Activated gamma-delta T cell (primary cell): ENCODE data around the gene POU6F2.
"Not testable (repeated sequence)": the region's sequence is repeated elsewhere in the genome, so short reads cannot be mapped to it uniquely, and the experiment has no call there.

Experiments used
- DNase-seq: peaks from one replicate; lab custom pipeline; 2025; lab: John Stamatoyannopoulos, UW

Gene POU6F2

GRCh38 chr7:39355664-39356063 lies 378.0 kb downstream of the POU6F2 start:
- no peak for DNase-seq

GRCh38 chr7:39356172-39356925 lies 378.6 kb downstream of the POU6F2 start:
- DNase-seq: no peak

GRCh38 chr7:39357648-39358047 lies 379.9 kb downstream of the POU6F2 start:
- no peak for DNase-seq

GRCh38 chr7:39360038-39360437 lies 382.3 kb downstream of the POU6F2 start:
- no peak for DNase-seq

GRCh38 chr7:39360766-39361165 lies 383.1 kb downstream of the POU6F2 start:
- DNase-seq: no peak

DNA sequence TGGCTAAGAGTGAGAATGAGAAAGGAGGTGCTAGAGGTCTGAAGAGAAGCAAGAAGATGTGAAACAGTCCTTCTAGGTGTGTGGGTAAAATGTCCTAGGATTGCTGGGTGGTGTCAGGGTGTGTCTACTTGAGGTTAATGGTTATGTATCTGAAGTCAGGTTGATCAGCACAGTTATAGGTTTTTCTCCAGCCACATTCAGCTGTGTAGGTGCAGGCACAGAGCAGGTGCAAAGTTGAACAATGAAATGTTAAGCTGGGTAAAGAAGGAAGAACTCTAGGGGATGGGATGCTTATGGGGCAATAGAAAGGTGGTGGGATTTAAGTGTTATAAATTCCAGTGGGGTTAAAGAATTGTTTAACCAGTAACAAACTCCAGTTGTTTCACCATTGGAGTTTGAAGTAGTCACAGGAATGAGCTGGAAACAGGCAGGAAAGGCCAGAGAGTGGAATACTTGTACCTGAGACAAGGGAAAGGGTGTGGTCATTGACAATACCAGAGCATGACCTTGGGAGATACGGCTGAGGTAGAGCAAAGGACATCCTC lies 388.1 kb downstream of the POU6F2 start:
- no peak for DNase-seq

DNA sequence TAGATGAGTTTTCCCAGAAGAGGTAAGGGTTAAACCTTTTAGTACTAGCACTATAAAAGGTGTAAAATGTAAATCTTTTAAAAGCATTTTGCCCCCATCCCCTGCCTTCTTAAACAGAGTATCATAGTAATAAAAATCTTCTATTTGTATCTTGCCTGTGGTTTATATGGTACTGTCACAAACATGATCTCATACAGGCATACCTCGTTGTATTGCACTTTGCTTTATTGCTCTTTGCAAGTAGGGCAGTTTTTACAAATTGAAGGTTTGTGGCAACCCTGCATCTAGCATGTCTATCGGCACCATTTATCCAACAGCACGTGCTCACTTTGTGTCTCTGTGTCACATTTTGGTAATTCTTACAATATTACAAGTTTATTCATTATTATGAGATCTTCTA lies 389.7 kb downstream of the POU6F2 start:
- no peak for DNase-seq

DNA sequence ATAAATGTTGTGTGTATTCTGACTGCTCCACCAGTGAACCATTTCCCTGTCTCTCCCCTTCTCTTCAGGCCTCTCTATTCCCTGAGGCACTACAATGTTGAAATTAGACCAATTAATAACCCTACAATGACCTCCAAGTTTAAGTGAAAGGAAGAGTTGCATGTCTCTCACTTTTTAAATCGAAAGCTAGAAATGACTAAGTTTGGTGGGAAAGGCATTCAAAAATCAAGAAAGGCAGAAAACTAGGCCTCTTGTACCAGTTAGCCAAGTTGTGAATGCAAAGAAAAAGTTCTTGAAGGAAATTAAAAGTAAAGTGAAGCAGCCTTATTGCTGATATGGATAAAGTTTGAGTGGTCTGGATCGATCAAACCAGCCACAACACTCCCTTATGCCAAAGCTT lies 390.2 kb downstream of the POU6F2 start:
- no peak for DNase-seq

DNA sequence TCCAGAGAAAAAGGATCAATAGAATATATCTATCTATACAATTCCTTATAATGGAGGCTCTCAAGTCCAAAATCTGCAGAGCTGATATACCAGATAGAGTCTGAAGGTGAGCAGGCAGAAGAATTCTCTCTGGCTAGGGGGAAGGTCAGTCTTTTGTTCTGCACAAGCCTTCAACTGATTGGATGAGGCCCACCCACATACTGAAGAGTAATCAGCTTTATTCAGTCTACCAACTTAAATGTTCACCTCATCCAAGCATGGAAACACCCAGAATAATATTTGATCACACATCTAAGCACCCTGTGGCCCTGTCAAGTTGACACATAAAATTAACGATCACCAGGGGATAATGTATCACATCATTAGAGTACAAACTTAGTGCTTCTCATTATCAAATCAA lies 394.7 kb downstream of the POU6F2 start:
- DNase-seq: no peak

DNA sequence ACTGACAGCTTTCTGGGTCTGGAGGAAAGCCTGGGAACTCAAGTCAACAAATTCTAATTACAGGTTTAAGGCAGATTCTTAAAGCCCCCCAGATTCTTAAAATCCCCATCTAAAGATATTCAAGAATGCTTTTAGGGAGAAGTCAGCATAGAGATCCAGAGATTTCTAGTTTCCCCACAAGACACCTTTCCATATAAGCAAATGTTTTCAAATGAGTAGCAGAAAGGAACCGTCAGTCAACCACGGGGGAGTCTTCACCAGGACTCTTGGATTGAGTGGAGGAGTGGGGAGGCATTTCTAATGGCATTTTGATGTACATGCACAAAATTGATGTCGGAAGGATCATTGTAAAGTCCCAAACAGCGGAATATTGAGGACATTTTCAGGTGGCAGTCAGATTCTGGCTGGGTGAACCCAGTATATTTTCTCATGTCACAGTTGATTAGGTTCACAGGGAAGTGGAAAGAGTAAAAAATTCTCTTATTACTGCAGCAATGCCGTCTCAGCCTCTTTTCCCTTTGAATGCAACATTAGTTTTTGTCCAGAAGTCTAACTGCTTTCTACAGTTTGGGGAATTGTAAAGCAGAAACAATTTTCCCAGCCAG lies 396.8 kb downstream of the POU6F2 start:
- DNase-seq: no peak

DNA sequence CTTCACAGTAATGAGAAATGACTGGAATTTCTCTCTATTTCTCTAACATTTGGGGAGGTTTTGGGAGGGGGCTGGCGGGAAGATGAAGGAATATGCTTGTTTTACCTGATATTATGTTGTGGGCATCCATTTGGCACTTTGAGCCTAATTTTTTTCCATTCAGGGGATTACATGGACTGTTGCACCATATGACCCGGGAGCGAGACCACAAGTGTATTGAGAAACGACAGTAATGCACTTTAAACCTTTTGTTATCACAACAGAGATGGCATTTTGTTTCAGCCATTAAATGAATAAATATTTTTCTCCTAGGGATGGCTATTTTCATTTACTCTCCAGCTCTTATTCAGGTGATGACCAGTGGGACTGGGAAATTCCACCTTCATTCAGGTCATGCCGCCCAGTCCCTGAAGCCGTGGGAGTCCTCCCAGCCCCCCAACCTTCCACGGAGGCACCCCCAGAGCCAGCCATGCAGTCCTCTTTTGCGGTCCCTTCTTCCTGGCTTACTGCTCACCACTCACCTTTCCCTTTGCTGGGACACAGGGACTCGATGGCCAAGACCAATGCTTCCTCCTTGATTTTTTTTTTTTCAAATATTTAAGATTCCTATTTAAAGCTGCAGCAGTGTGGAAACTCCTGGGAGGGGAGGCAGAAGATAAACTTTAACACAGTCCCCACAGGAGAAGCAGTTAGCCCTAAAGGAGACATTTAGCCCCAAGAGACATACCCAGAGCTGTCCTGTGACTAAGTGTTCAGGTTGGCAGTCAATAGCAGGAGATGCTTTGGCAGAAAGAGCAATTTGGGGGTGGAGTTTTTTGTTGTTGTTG lies 397.6 kb downstream of the POU6F2 start:
- DNase-seq: no peak

DNA sequence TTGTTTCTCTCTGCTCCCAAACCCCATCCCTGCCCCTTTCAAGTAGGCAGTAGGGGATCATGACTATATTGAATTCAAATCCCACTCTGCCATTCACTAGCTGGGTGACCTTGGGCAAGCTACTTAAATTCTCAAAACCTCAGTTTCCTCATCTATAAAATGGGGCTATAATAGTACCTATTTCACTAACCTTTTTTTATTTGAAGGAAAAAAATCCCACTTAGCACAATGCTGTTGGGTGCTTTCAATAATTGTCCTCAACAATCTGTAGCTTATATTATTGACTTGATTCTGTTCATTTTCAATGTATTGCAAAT lies 398.1 kb downstream of the POU6F2 start:
- DNase-seq: no peak

GRCh38 chr7:39376881-39377280 lies 399.2 kb downstream of the POU6F2 start:
- DNase-seq: not testable (repeated sequence)

GRCh38 chr7:39379416-39379815 lies 401.7 kb downstream of the POU6F2 start:
- no peak for DNase-seq

DNA sequence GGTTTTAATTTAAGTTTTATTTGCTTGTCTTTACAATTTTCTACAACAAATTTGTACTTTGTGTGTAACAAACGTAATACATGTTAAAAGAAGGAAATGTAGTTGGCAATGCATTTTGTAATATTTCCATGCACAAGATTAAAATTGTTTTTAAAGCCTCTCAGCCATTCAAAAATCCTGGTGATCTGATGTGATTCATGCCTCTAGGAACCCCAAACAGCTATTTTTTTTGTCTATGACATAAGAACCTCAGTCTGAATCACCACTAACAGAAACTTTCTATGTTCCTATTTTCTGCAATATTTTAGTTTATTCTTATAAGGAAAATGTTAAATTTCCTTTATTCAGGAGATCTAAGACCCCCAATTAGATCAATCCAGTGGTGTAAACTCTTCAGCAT lies 405.4 kb downstream of the POU6F2 start:
- DNase-seq: no peak

- no peak for DNase-seq
These were observed 406.7 kb downstream of the POU6F2 start for GRCh38 chr7:39384386-39384785.

DNA sequence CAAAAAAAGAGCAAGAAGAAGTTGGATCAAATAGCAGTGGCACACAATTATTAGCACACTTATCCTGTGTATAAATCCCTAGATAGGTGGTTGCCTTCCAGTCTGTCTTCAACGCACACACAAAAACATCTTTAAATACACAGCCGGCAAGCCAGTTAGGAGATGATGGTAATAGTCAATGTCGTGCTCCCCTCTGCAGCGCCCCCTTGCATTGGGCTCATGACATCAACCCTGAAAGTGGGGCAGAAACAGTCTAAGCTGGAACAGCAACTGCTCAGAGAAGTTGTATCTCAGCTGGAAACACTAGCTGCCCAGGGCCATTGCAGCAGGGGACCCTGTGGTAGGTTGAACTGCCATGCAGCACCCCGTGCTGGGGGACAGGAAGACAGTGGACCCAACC lies 409.0 kb downstream of the POU6F2 start:
- no peak for DNase-seq

GRCh38 chr7:39392151-39392550 lies 414.4 kb downstream of the POU6F2 start:
- no peak for DNase-seq

GRCh38 chr7:39394105-39394680 lies 416.5 kb downstream of the POU6F2 start:
- DNase-seq: no peak

- no peak for DNase-seq
These were observed 421.7 kb downstream of the POU6F2 start for GRCh38 chr7:39399458-39399857.

- DNase-seq: no peak
These were observed 422.3 kb downstream of the POU6F2 start for GRCh38 chr7:39399986-39400385.

- no peak for DNase-seq
These were observed 423.1 kb downstream of the POU6F2 start for GRCh38 chr7:39400836-39401235.
